HepG2 (cell line): Measurements from ENCODE around the gene NDUFB10. TPM values are rescaled to one million over a fixed set of nuclear protein-coding genes. Genes with fewer than 3 reads are reported as not detected.

Experiments used
- ATF1 ChIP-seq: IDR thresholded peaks from 2 replicates; pipeline ENCODE4 v1.6.1; 2016; ENCODE audit warnings: mild to moderate bottlenecking, control low read depth
- GZF1 ChIP-seq: sonication (generic); formaldehyde crosslinking; IDR thresholded peaks from 2 replicates; pipeline ENCODE4 v1.5.1; 2020; ENCODE audit warnings: mild to moderate bottlenecking, missing genetic modification reagents
- HNRNPH1 ChIP-seq: fragments of 200-400 bp; formaldehyde crosslinking; optimal IDR thresholded peaks from 2 replicates; pipeline ENCODE3; 2017; ENCODE audit warnings: mild to moderate bottlenecking, low read depth, low read length
- PCBP2 ChIP-seq: fragments of 200-400 bp; formaldehyde crosslinking; optimal IDR thresholded peaks from 2 replicates; pipeline ENCODE3; 2018; ENCODE audit warnings: low read length, low read depth; ENCODE audit not compliant: poor library complexity, severe bottlenecking
- POLR2A ChIP-seq, 2 experiments: IDR thresholded peaks; 2 replicates each; pipeline ENCODE4 v1.6.1; 2011; ENCODE audit warnings: low read depth in 2 of 2, low read length in 2 of 2, mild to moderate bottlenecking in 1 of 2, moderate library complexity in 1 of 2; ENCODE audit not compliant: insufficient read depth in 1 of 2
- SETDB1 ChIP-seq: sonication (generic); formaldehyde crosslinking; IDR thresholded peaks from 2 replicates; pipeline ENCODE4 v1.5.1; 2020; ENCODE audit warnings: missing genetic modification reagents, mild to moderate bottlenecking, borderline replicate concordance
- SMARCC2 ChIP-seq: fragments of 450-650 bp; IDR thresholded peaks from 2 replicates; pipeline ENCODE4 v1.6.1; 2017; ENCODE audit warnings: antibody characterized with exemption, mild to moderate bottlenecking
- SRSF1 ChIP-seq: fragments of 200-400 bp; formaldehyde crosslinking; optimal IDR thresholded peaks from 2 replicates; pipeline ENCODE3; 2017; ENCODE audit warnings: mild to moderate bottlenecking, low read depth, low read length, moderate library complexity
- TBP ChIP-seq: sonication (generic); formaldehyde crosslinking; IDR thresholded peaks from 2 replicates; pipeline ENCODE4 v1.5.0; 2020; ENCODE audit warnings: missing genetic modification reagents
- ZC3H13 ChIP-seq: sonication (generic); formaldehyde crosslinking; IDR thresholded peaks from 2 replicates; pipeline ENCODE4 v1.8.1; 2023; ENCODE audit warnings: mild to moderate bottlenecking, missing genetic modification reagents, moderate library complexity
- ZFP62 ChIP-seq: sonication (generic); formaldehyde crosslinking; IDR thresholded peaks from 2 replicates; pipeline ENCODE4 v1.4.0; 2020; ENCODE audit warnings: missing genetic modification reagents
- ZFP82 ChIP-seq: sonication (generic); formaldehyde crosslinking; IDR thresholded peaks from 2 replicates; pipeline ENCODE4 v1.5.1; 2020; ENCODE audit warnings: mild to moderate bottlenecking, missing genetic modification reagents, borderline replicate concordance
- polyA plus RNA-seq, 8 experiments: library from polyadenylated mRNA; depleted of rRNA in 3 of 8; stranded (reverse) in 7 of 8; unstranded in 1 of 8; fragments of >200 nt; fragmentation: Illumina TruSeq in 4 of 8; extraction: Trizol in 4 of 8; gene quantifications; 2 replicates each; pipeline versions ENCODE4 v1.2.1 to v1.2.3, GENCODE V29; 2011 to 2016; ENCODE audit warnings: low read depth in 4 of 8, missing spikeins in 1 of 8, mixed read lengths in 1 of 8; ENCODE audit not compliant: insufficient read depth in 1 of 8
- total RNA-seq, 5 experiments: library from RNA; depleted of rRNA; stranded (reverse); fragments of >200 nt; fragmentation: Illumina TruSeq; extraction: Trizol; gene quantifications; 2 replicates each; pipeline ENCODE4 v1.2.3, GENCODE V29; 2016; ENCODE audit warnings: low read depth in 1 of 5
- TF ChIP-seq, protein P1 (sequence below): sonication (generic); formaldehyde crosslinking; IDR thresholded peaks from 2 replicates; pipeline ENCODE4 v1.5.1; 2020; ENCODE audit warnings: mild to moderate bottlenecking, missing genetic modification reagents, borderline replicate concordance
- TF ChIP-seq, protein P2 (sequence below): sonication (generic); formaldehyde crosslinking; IDR thresholded peaks from 2 replicates; pipeline ENCODE4 v1.4.0; 2020; ENCODE audit warnings: missing genetic modification reagents
- TF ChIP-seq, protein P3 (sequence below): sonication (generic); formaldehyde crosslinking; IDR thresholded peaks from 2 replicates; pipeline ENCODE4 v1.4.0; 2020; ENCODE audit warnings: missing genetic modification reagents, borderline replicate concordance
- TF ChIP-seq, protein P4 (sequence below): sonication (generic); formaldehyde crosslinking; IDR thresholded peaks from 2 replicates; pipeline ENCODE4 v1.8.0; 2022; ENCODE audit warnings: missing genetic modification reagents, mild to moderate bottlenecking, inconsistent platforms, borderline replicate concordance
- TF ChIP-seq, protein P5 (sequence below): sonication (generic); formaldehyde crosslinking; IDR thresholded peaks from 2 replicates; pipeline ENCODE4 v1.5.1; 2020; ENCODE audit warnings: mild to moderate bottlenecking, missing genetic modification reagents

NDUFB10 gene
- total and polyA plus RNA-seq, 2 of the 13 experiments (the other 11 are each of a cell fraction or from before 2014, with no cell fraction given) = 68.6 to 157 TPM

DNA sequence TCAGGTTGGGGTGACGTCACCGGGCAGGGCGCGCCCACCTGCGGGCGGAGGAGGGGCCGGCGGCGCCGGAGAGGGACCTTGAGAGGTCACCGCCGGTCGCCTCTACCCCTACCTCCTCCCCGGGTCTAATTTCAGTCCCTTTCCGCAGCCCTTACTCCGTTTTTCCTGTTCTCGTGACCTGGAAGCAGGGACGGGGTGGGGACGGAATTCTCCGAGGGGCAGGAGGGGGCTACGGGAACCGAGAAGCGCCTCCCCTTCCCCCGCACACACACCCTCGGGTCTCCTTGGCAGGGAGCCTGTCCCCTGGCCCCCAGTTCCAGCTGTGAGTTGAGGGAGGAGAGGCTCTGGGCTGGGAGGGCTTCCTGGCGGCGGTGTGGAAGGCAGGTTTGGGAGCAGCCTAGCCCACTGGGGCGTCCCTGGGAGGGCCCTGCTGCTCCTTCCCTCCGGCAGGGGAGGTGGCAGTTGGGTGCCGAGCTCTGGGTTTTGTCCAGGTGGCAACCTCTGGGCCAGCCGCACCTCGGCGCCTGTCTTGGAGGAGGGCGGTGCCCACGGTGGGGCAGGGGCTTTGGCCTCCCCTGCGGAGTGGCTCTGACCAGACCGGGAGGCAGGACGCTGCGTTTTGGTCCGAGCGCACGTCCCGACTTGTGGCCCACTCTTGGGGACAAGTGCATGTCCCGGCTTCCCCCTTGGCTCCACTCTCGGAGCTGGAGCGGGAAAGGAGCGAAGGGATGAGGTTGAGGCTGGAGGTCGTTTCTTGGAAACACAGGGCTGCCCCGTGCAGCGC, 31.2 kb downstream of the NDUFB10 start (continued):
- TF ChIP-seq, protein P1, sequence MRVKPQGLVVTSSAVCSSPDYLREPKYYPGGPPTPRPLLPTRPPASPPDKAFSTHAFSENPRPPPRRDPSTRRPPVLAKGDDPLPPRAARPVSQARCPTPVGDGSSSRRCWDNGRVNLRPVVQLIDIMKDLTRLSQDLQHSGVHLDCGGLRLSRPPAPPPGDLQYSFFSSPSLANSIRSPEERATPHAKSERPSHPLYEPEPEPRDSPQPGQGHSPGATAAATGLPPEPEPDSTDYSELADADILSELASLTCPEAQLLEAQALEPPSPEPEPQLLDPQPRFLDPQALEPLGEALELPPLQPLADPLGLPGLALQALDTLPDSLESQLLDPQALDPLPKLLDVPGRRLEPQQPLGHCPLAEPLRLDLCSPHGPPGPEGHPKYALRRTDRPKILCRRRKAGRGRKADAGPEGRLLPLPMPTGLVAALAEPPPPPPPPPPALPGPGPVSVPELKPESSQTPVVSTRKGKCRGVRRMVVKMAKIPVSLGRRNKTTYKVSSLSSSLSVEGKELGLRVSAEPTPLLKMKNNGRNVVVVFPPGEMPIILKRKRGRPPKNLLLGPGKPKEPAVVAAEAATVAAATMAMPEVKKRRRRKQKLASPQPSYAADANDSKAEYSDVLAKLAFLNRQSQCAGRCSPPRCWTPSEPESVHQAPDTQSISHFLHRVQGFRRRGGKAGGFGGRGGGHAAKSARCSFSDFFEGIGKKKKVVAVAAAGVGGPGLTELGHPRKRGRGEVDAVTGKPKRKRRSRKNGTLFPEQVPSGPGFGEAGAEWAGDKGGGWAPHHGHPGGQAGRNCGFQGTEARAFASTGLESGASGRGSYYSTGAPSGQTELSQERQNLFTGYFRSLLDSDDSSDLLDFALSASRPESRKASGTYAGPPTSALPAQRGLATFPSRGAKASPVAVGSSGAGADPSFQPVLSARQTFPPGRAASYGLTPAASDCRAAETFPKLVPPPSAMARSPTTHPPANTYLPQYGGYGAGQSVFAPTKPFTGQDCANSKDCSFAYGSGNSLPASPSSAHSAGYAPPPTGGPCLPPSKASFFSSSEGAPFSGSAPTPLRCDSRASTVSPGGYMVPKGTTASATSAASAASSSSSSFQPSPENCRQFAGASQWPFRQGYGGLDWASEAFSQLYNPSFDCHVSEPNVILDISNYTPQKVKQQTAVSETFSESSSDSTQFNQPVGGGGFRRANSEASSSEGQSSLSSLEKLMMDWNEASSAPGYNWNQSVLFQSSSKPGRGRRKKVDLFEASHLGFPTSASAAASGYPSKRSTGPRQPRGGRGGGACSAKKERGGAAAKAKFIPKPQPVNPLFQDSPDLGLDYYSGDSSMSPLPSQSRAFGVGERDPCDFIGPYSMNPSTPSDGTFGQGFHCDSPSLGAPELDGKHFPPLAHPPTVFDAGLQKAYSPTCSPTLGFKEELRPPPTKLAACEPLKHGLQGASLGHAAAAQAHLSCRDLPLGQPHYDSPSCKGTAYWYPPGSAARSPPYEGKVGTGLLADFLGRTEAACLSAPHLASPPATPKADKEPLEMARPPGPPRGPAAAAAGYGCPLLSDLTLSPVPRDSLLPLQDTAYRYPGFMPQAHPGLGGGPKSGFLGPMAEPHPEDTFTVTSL = no peak
- no peak for TF ChIP-seq GZF1 (CRISPR knock-in tag)
- TF ChIP-seq HNRNPH1 = no peak
- no peak for TF ChIP-seq SRSF1
- TF ChIP-seq ZFP62 (CRISPR knock-in tag) = no peak
- no peak for TF ChIP-seq SMARCC2
- TF ChIP-seq, protein P2, sequence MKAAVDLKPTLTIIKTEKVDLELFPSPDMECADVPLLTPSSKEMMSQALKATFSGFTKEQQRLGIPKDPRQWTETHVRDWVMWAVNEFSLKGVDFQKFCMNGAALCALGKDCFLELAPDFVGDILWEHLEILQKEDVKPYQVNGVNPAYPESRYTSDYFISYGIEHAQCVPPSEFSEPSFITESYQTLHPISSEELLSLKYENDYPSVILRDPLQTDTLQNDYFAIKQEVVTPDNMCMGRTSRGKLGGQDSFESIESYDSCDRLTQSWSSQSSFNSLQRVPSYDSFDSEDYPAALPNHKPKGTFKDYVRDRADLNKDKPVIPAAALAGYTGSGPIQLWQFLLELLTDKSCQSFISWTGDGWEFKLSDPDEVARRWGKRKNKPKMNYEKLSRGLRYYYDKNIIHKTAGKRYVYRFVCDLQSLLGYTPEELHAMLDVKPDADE (CRISPR knock-in tag) = no peak
- no peak for TF ChIP-seq ZC3H13 (CRISPR knock-in tag)
- TF ChIP-seq, protein P3, sequence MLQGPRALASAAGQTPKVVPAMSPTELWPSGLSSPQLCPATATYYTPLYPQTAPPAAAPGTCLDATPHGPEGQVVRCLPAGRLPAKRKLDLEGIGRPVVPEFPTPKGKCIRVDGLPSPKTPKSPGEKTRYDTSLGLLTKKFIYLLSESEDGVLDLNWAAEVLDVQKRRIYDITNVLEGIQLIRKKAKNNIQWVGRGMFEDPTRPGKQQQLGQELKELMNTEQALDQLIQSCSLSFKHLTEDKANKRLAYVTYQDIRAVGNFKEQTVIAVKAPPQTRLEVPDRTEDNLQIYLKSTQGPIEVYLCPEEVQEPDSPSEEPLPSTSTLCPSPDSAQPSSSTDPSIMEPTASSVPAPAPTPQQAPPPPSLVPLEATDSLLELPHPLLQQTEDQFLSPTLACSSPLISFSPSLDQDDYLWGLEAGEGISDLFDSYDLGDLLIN = no peak
- TF ChIP-seq ATF1 = no peak
- TF ChIP-seq SETDB1 (CRISPR knock-in tag) = no peak
- TF ChIP-seq PCBP2 = no peak
- no peak for TF ChIP-seq TBP (CRISPR knock-in tag)
- TF ChIP-seq, protein P4, sequence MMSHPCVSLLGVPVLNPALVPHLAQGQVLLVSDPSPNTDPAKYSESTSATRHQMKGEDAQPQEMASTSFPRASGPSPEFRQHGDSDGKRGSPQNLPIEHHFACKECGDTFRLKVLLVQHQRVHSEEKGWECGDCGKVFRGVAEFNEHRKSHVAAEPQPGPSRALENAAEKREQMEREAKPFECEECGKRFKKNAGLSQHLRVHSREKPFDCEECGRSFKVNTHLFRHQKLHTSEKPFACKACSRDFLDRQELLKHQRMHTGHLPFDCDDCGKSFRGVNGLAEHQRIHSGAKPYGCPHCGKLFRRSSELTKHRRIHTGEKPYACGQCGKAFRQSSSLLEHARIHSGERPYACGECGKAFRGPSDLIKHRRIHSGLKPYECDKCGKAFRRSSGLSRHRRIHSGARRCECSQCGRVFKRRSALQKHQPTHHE = no peak
- TF ChIP-seq, protein P5, sequence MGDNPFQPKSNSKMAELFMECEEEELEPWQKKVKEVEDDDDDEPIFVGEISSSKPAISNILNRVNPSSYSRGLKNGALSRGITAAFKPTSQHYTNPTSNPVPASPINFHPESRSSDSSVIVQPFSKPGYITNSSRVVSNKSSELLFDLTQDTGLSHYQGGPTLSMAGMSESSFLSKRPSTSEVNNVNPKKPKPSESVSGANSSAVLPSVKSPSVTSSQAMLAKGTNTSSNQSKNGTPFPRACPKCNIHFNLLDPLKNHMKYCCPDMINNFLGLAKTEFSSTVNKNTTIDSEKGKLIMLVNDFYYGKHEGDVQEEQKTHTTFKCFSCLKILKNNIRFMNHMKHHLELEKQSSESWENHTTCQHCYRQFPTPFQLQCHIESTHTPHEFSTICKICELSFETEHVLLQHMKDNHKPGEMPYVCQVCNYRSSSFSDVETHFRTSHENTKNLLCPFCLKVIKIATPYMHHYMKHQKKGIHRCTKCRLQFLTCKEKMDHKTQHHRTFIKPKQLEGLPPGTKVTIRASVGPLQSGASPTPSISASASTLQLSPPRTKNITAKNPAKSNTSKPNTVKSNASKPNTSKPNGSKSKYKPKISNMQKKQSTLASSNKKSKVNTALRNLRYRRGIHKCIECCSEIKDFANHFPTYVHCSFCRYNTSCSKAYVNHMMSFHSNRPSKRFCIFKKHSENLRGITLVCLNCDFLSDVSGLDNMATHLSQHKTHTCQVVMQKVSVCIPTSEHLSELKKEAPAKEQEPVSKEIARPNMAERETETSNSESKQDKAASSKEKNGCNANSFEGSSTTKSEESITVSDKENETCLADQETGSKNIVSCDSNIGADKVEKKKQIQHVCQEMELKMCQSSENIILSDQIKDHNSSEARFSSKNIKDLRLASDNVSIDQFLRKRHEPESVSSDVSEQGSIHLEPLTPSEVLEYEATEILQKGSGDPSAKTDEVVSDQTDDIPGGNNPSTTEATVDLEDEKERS (CRISPR knock-in tag) = no peak
- peak in 1 of 2 experiments; percentile 49; a peak in 2 of 4 replicates for TF ChIP-seq POLR2A (IDR thresholded peaks at IDR 0.05; ENCODE audit: insufficient read depth in 1 of 2, low read depth in 2 of 2, low read length in 2 of 2)
- no peak for TF ChIP-seq ZFP82
